PFSK-1 (cell line): ENCODE results near the gene SPNS2.

Experiments
- POLR2AphosphoS5 ChIP-seq: IDR thresholded peaks from 2 replicates; pipeline ENCODE4 v1.6.1; 2012; ENCODE audit warnings: low read depth, mild to moderate bottlenecking, control low read depth, low read length, moderate library complexity
- REST ChIP-seq, 2 experiments: IDR thresholded peaks; 2 replicates each; pipeline versions ENCODE4 v1.6.1 to v1.8.0; 2011 to 2012; ENCODE audit warnings: low read depth in 2 of 2, low read length in 2 of 2, control low read depth in 1 of 2, inconsistent platforms in 1 of 2, mild to moderate bottlenecking in 1 of 2, moderate library complexity in 1 of 2; ENCODE audit not compliant: insufficient read depth in 1 of 2
- TAF1 ChIP-seq: IDR thresholded peaks from 2 replicates; pipeline ENCODE4 v1.6.1; 2012; ENCODE audit warnings: low read length, control low read depth, borderline replicate concordance; ENCODE audit not compliant: insufficient read depth

DNA sequence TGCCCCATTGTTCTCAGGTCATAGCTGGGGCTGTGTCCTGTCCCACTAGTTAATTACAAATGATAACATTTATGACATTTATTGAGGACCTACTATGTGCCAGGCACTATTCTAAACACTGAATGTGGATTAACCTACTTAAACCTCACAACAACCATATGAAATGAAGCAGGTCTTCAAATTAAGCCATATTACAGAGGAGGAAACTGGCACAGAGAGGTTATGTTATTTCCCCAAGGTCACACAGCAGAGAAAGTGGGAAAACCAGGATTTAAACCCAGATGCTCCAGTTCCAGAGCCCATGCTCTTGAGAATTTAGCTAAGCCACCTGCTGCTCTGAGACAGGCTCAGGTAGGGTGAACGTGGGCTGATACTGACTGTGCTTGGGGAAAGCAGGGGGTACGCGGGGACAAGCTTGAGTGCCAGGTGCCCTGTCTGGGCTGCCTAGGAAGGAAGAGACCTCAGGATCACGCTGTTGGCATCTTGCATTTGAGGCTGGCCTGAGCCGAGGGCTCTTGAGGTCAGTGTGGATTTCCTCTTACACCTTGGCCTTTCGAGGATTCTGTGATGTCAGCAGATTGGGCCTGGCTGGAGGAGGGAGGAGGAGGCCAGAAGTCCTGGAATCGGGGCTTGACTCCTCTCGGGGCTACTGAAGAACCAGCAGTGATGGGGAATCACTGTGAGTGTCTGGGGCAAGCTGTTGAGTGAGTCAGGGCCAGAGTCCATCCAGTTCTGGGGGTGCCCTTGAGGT, 8.9 kb downstream of the SPNS2 start:
- no peak for TF ChIP-seq POLR2AphosphoS5
- TF ChIP-seq TAF1 = no peak
- no peak for TF ChIP-seq REST (IDR thresholded peaks at IDR 0.05; ENCODE audit: insufficient read depth in 1 of 2, low read depth in 2 of 2, low read length in 2 of 2)
